H9 (cell line): Measurements from ENCODE around the gene TMTC2. TPM values are rescaled to one million over a fixed set of nuclear protein-coding genes. Genes with fewer than 3 reads are reported as not detected.
A peak's percentile ranks its signal among the peaks of the same experiment; 100 is the strongest.

Experiments
- DNase-seq: peaks from one replicate; pipeline ENCODE4 v3.0.0-alpha.2; 2017
- H2AFZ ChIP-seq: one replicate; pipeline ENCODE4 v1.6.1; 2013; ENCODE audit warnings: mild to moderate bottlenecking, low read length, control low read depth, moderate library complexity
- H2AK5ac ChIP-seq: 2 replicates; pipeline ENCODE4 v1.6.1; 2013; ENCODE audit warnings: low read length, control low read depth, mixed read lengths; ENCODE audit not compliant: insufficient read length
- H2BK120ac ChIP-seq: one replicate; pipeline ENCODE4 v1.6.1; 2013; ENCODE audit warnings: low read depth, mild to moderate bottlenecking, low read length, control low read depth, inconsistent platforms; ENCODE audit not compliant: poor library complexity, severe bottlenecking
- H2BK12ac ChIP-seq: 2 replicates; pipeline ENCODE4 v1.6.1; 2013; ENCODE audit warnings: low read length, control low read depth, mixed read lengths, low read depth; ENCODE audit not compliant: insufficient read length
- H2BK15ac ChIP-seq: 2 replicates; pipeline ENCODE4 v1.6.1; 2013; ENCODE audit warnings: low read depth, low read length, control low read depth
- H2BK20ac ChIP-seq: one replicate; pipeline ENCODE4 v1.6.1; 2013; ENCODE audit warnings: low read depth, mild to moderate bottlenecking, low read length, control low read depth, inconsistent platforms; ENCODE audit not compliant: poor library complexity, severe bottlenecking
- H2BK5ac ChIP-seq: 2 replicates; pipeline ENCODE4 v1.6.1; 2013; ENCODE audit warnings: low read length, control low read depth, mixed read lengths; ENCODE audit not compliant: insufficient read length
- H3K14ac ChIP-seq: 2 replicates; pipeline ENCODE4 v1.6.1; 2013; ENCODE audit warnings: low read length, control low read depth; ENCODE audit not compliant: insufficient read depth
- H3K18ac ChIP-seq: 2 replicates; pipeline ENCODE4 v1.6.1; 2013; ENCODE audit warnings: low read depth, mild to moderate bottlenecking, mixed read lengths, low read length, control low read depth; ENCODE audit not compliant: insufficient read length
- H3K23ac ChIP-seq: 2 replicates; pipeline ENCODE4 v1.6.1; 2013; ENCODE audit warnings: low read length, control low read depth, mixed read lengths, low read depth; ENCODE audit not compliant: insufficient read length
- H3K23me2 ChIP-seq: 2 replicates; pipeline ENCODE4 v1.6.1; 2013; ENCODE audit warnings: low read depth, mild to moderate bottlenecking, mixed read lengths, low read length, control low read depth; ENCODE audit not compliant: insufficient read length, poor library complexity, severe bottlenecking
- H3K27ac ChIP-seq: 2 replicates; pipeline ENCODE4 v1.5.1; 2013; ENCODE audit warnings: low read length, control low read depth, mixed read lengths, low read depth; ENCODE audit not compliant: insufficient read length
- H3K27me3 ChIP-seq: 2 replicates; pipeline ENCODE4 v1.6.1; 2013; ENCODE audit warnings: low read length, control low read depth, inconsistent platforms; ENCODE audit not compliant: insufficient read depth
- H3K4ac ChIP-seq: 2 replicates; pipeline ENCODE4 v1.6.1; 2013; ENCODE audit warnings: low read depth, mild to moderate bottlenecking, control low read depth, inconsistent platforms, low read length, moderate library complexity
- H3K4me1 ChIP-seq: 2 replicates; pipeline ENCODE4 v1.6.1; 2013; ENCODE audit warnings: low read length, control low read depth, inconsistent platforms; ENCODE audit not compliant: insufficient read depth
- H3K4me2 ChIP-seq: 2 replicates; pipeline ENCODE4 v1.6.1; 2013; ENCODE audit warnings: low read length, control low read depth, mixed read lengths; ENCODE audit not compliant: insufficient read length, insufficient read depth
- H3K56ac ChIP-seq: 2 replicates; pipeline ENCODE4 v1.6.1; 2013; ENCODE audit warnings: low read depth, mild to moderate bottlenecking, mixed read lengths, low read length, control low read depth; ENCODE audit not compliant: insufficient read length
- H3K79me1 ChIP-seq: 2 replicates; pipeline ENCODE4 v1.6.1; 2013; ENCODE audit warnings: low read depth, mild to moderate bottlenecking, moderate library complexity, low read length, control low read depth, inconsistent platforms; ENCODE audit not compliant: insufficient read depth, poor library complexity, severe bottlenecking
- H3K79me2 ChIP-seq: 2 replicates; pipeline ENCODE4 v1.6.1; 2013; ENCODE audit warnings: low read length, control low read depth, inconsistent platforms; ENCODE audit not compliant: insufficient read depth
- H3K9ac ChIP-seq: 2 replicates; pipeline ENCODE4 v1.6.1; 2013; ENCODE audit warnings: low read length, control low read depth, mixed read lengths; ENCODE audit not compliant: insufficient read length; ENCODE audit errors: extremely low read depth
- H3K9me3 ChIP-seq: one replicate; pipeline ENCODE4 v1.6.1; 2013; ENCODE audit warnings: low read depth, low read length, inconsistent platforms; ENCODE audit not compliant: control insufficient read depth
- H3T11ph ChIP-seq: one replicate; pipeline ENCODE4 v1.6.1; 2013; ENCODE audit warnings: mild to moderate bottlenecking, low read length, control low read depth, inconsistent platforms
- H4K20me1 ChIP-seq: one replicate; pipeline ENCODE4 v1.6.1; 2013; ENCODE audit not compliant: control insufficient read depth, insufficient read length, insufficient read depth
- H4K5ac ChIP-seq: 2 replicates; pipeline ENCODE4 v1.6.1; 2013; ENCODE audit warnings: low read depth, mild to moderate bottlenecking, mixed read lengths, low read length, control low read depth; ENCODE audit not compliant: insufficient read length
- H4K8ac ChIP-seq: replicated peaks from 2 replicates; pipeline ENCODE4 v1.6.1; 2013; ENCODE audit warnings: low read length, control low read depth, mixed read lengths, low read depth; ENCODE audit not compliant: insufficient read length
- H4K91ac ChIP-seq: 2 replicates; pipeline ENCODE4 v1.6.1; 2013; ENCODE audit warnings: low read depth, mild to moderate bottlenecking, moderate library complexity, mixed read lengths, low read length, control low read depth; ENCODE audit not compliant: insufficient read length
- H3K27ac Mint-ChIP-seq, 3 experiments: 2 replicates in 2 of 3; 3 replicates in 1 of 3; pipeline ENCODE4 v1.8.0; 2020 to 2021; ENCODE audit warnings: mixed read lengths in 3 of 3, mild to moderate bottlenecking in 1 of 3, moderate library complexity in 1 of 3
- H3K27me3 Mint-ChIP-seq: 2 replicates; pipeline ENCODE4 v1.8.0; 2021; ENCODE audit warnings: low read depth, mild to moderate bottlenecking, moderate library complexity, mixed read lengths
- H3K36me3 Mint-ChIP-seq, 3 experiments: 2 replicates in 2 of 3; 3 replicates in 1 of 3; pipeline ENCODE4 v1.8.0; 2020 to 2021; ENCODE audit warnings: low read depth in 3 of 3, mixed read lengths in 3 of 3; ENCODE audit not compliant: insufficient read depth in 1 of 3
- H3K4me1 Mint-ChIP-seq, 2 experiments: 2 replicates each; pipeline ENCODE4 v1.8.0; 2020; ENCODE audit warnings: mixed read lengths in 2 of 2
- H3K4me3 Mint-ChIP-seq, 2 experiments: 2 replicates in 1 of 2; 3 replicates in 1 of 2; pipeline ENCODE4 v1.8.0; 2020 to 2021; ENCODE audit warnings: mild to moderate bottlenecking in 2 of 2, mixed read lengths in 2 of 2, moderate library complexity in 1 of 2
- H3K9me3 Mint-ChIP-seq, 2 experiments: 2 replicates in 1 of 2; 3 replicates in 1 of 2; pipeline ENCODE4 v1.8.0; 2020; ENCODE audit warnings: mild to moderate bottlenecking in 2 of 2, mixed read lengths in 2 of 2, moderate library complexity in 1 of 2
- CTCF ChIP-seq: fragments of 200-600 bp; sonication (generic); conservative IDR thresholded peaks from 3 replicates; pipeline ENCODE4 v1.8.0; 2021; ENCODE audit warnings: antibody characterized with exemption, mild to moderate bottlenecking
- WGBS: extraction: QIAGEN DNeasy Blood & Tissue Kit; methylation state at CpG from one replicate; pipeline ENCODE4 v1.1.7; 2013; ENCODE audit warnings: missing lambda C conversion rate, low lambda C conversion rate, mixed read lengths; ENCODE audit not compliant: insufficient read length; ENCODE audit errors: extremely low coverage; 5-methylcytosine and 5-hydroxymethylcytosine counted together
- total RNA-seq: library from RNA; stranded (reverse); gene quantifications from 2 replicates; pipeline ENCODE4 v1.2.1, GENCODE V29; 2021

Gene TMTC2
- total RNA-seq, 1 experiment from 2014 or later: 3.1 TPM

DNA sequence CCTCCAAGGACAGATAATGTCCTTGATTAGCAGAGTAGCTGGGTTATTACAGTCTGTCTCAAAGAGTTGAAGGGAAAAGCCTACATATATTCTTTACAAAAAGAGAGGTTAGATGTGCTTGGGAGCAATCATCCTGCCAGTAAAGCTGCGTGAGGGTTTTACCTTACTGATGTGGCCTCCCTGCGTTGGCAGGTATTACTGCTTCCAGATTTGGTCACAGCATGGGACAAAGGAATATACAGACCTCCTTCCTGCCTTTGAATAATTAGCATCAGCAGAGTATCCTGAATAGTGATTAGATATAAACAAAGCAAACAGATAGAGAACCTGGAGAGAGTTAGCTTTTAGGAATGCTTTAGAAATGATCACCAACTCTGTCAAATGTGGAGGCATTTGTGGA, 69.6 kb downstream of the TMTC2 start:
- no peak overlapping the region; a peak in 1 of 7 replicates for H3K27ac Mint-ChIP-seq
- Histone ChIP-seq H3K79me1 (no peaks in the 10 kb centered on the region), H3K4ac (no peak overlapping the region), H3K4me2 (no peak overlapping the region), H3K27ac (no peak overlapping the region), H3K27me3 (no peaks in the 10 kb centered on the region; the same call in 1 of the 2 replicates), H4K8ac (no peak overlapping the region), H3K9ac (no peak overlapping the region), H2BK5ac (no peak overlapping the region), H2BK20ac (no peak overlapping the region), H2AK5ac (no peak overlapping the region), H3T11ph (no peak overlapping the region), H2BK120ac (no peak overlapping the region), H3K23me2 (no peaks in the 10 kb centered on the region), H2BK12ac (no peak overlapping the region), H3K23ac (no peak overlapping the region), H2AFZ (no peak overlapping the region), H3K56ac (no peak overlapping the region), H2BK15ac (no peak overlapping the region), H4K20me1 (no peaks in the 10 kb centered on the region), H4K5ac (no peak overlapping the region), H3K4me1 (no peaks in the 10 kb centered on the region; the same call in 1 of the 2 replicates), H4K91ac (no peak overlapping the region), H3K18ac (no peak overlapping the region), H3K79me2 (no peaks in the 10 kb centered on the region), H3K9me3 (no peaks in the 10 kb centered on the region), H3K14ac (no peak overlapping the region)
- H3K9me3 Mint-ChIP-seq: no peaks in the 10 kb centered on the region
- peaks cover 7% of the 10 kb centered on the region; the same call in 1 of the 2 replicates for H3K27me3 Mint-ChIP-seq
- DNase-seq: peak; percentile 39
- WGBS: no CpG with 5 or more reads among the region's 2 CpGs
- H3K4me1 Mint-ChIP-seq: peaks cover 26 to 43% of the 10 kb centered on the region in 2 experiments
- H3K36me3 Mint-ChIP-seq: no peaks in the 10 kb centered on the region
- no peak overlapping the region for H3K4me3 Mint-ChIP-seq
- TF ChIP-seq CTCF: peak; percentile 37; the same call in 2 of the 3 replicates
